Osteocyte (in vitro differentiated cells): ENCODE measurements around the gene BAG5. TPM values are rescaled to one million over a fixed set of nuclear protein-coding genes. Genes with fewer than 3 reads are reported as not detected.

Source experiments
- DNase-seq: peaks from one replicate; pipeline ENCODE4 v3.0.0; 2021; ENCODE audit warnings: mixed read lengths; ENCODE audit not compliant: unreplicated experiment; ENCODE audit errors: extremely low spot score
- H3K27ac Mint-ChIP-seq: one replicate; pipeline ENCODE4 v1.8.0; 2021; ENCODE audit warnings: mild to moderate bottlenecking, mixed read lengths; ENCODE audit not compliant: unreplicated experiment
- H3K27me3 Mint-ChIP-seq: one replicate; pipeline ENCODE4 v1.8.0; 2021; ENCODE audit warnings: mixed read lengths; ENCODE audit not compliant: unreplicated experiment
- H3K36me3 Mint-ChIP-seq: one replicate; pipeline ENCODE4 v1.8.0; 2021; ENCODE audit warnings: mixed read lengths; ENCODE audit not compliant: unreplicated experiment
- H3K4me1 Mint-ChIP-seq: one replicate; pipeline ENCODE4 v1.8.0; 2021; ENCODE audit warnings: mixed read lengths; ENCODE audit not compliant: unreplicated experiment
- H3K4me3 Mint-ChIP-seq: one replicate; pipeline ENCODE4 v1.8.0; 2021; ENCODE audit warnings: mild to moderate bottlenecking, moderate library complexity, mixed read lengths; ENCODE audit not compliant: unreplicated experiment
- H3K9me3 Mint-ChIP-seq: one replicate; pipeline ENCODE4 v1.8.0; 2021; ENCODE audit warnings: mixed read lengths; ENCODE audit not compliant: unreplicated experiment
- CTCF ChIP-seq: fragments of 200-600 bp; sonication (generic); IDR thresholded peaks from 2 replicates; pipeline ENCODE4 v1.5.0; 2021; ENCODE audit warnings: antibody characterized with exemption, mild to moderate bottlenecking, moderate library complexity
- total RNA-seq: library from RNA; stranded (reverse); gene quantifications from 2 replicates; pipeline ENCODE4 v1.2.1, GENCODE V29; 2021

Gene BAG5
- total RNA-seq, 1 donor from 2014 or later: 21.9 TPM

- Mint-ChIP-seq H3K27me3 (no peaks in the 10 kb centered on the region), H3K27ac (peak overlapping the region; percentile 44)
Measured at GRCh38 chr14:103539056-103539825, 23.2 kb downstream of the BAG5 start.

GRCh38 chr14:103538291-103539055, 24.0 kb downstream of the BAG5 start:
- no peak for TF ChIP-seq CTCF
- no peaks in the 10 kb centered on the region for H3K9me3 Mint-ChIP-seq
- H3K4me1 Mint-ChIP-seq: peaks cover 43% of the 10 kb centered on the region
- DNase-seq: no peak
- no peak overlapping the region for H3K27ac Mint-ChIP-seq
- H3K4me3 Mint-ChIP-seq: no peak overlapping the region
- no peaks in the 10 kb centered on the region for H3K27me3 Mint-ChIP-seq
- H3K36me3 Mint-ChIP-seq: no peaks in the 10 kb centered on the region

More at GRCh38 chr14:103539056-103539825, 23.2 kb downstream of the BAG5 start:
- Mint-ChIP-seq H3K4me3 (no peak overlapping the region), H3K36me3 (no peaks in the 10 kb centered on the region), H3K4me1 (peaks cover 43% of the 10 kb centered on the region), H3K9me3 (no peaks in the 10 kb centered on the region)
- DNase-seq: no peak
- no peak for TF ChIP-seq CTCF

GRCh38 chr14:103537175-103537990, 25.1 kb downstream of the BAG5 start:
- H3K36me3 Mint-ChIP-seq: no peaks in the 10 kb centered on the region
- DNase-seq: no peak
- peaks cover 34% of the 10 kb centered on the region for H3K4me1 Mint-ChIP-seq
- H3K27ac Mint-ChIP-seq: no peak overlapping the region
- H3K9me3 Mint-ChIP-seq: no peaks in the 10 kb centered on the region
- TF ChIP-seq CTCF: no peak
- no peaks in the 10 kb centered on the region for H3K27me3 Mint-ChIP-seq
- H3K4me3 Mint-ChIP-seq: no peak overlapping the region

- Mint-ChIP-seq H3K4me1 (peaks cover 28% of the 10 kb centered on the region), H3K27ac (peak overlapping the region; percentile 12), H3K27me3 (no peaks in the 10 kb centered on the region), H3K9me3 (no peaks in the 10 kb centered on the region), H3K36me3 (no peaks in the 10 kb centered on the region), H3K4me3 (no peak overlapping the region)
- DNase-seq: no peak
- TF ChIP-seq CTCF: no peak
Measured at GRCh38 chr14:103536693-103537092, 25.8 kb downstream of the BAG5 start.
